ENCODE measurements around the gene FGFBP2. TPM values are rescaled to one million over a fixed set of nuclear protein-coding genes. Genes with fewer than 3 reads are reported as not detected.
"Not testable (repeated sequence)": the region's sequence is repeated elsewhere in the genome, so short reads cannot be mapped to it uniquely, and the experiment has no call there.

Gene FGFBP2
- total RNA-seq, 1 donor from 2014 or later: not detected

DNA sequence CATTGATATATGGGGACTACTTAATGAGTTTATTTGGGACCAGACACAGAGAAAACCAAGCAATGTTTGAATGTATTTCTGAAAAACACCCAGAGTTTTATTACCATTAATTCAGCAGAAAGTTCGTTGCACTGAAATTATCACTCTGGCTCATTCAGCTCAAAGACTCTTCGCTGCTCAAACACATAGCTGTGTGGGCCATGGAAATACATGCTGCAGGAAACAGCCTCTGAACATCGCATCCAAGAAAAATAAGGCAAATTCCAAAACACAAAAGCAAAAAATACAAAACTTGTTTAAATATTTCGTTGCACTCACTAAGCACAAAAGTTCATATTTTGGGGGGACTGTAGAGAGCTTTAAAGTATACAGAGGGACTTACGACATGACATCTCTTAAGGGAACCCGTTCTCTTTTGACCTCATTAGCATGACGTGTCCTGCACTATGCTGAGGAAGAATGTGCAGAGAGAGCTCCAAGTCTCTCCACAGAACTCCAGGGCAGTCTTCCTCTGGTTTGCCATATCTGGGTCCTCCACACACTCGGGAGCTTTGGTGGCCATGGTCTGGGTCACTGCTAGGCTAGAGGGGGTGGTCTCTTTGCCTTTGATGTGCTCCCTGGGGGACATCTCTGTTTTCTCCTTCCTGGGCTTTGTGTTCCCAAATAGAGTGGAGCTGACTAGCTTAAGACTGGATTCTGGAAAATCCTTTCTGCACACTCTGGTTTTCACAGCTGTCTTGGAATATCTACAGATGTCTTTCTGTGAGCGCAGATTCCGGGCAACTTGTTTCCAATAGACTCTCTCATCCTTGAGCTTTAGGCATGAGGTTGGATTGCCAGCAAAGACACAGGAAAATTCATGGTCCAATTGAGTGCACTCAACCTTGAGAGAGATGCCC is 27.2 kb downstream of the FGFBP2 start:
- FAIRE-seq: no peak
- DNase-seq (ENCODE audit: low spot score in 2 of 2): no peak

- FAIRE-seq: no peak
- DNase-seq (ENCODE audit: low spot score in 2 of 2): no peak
Observed at GRCh38 chr4:15934259-15934658, 28.7 kb downstream of the FGFBP2 start.

GRCh38 chr4:15931451-15932210 is 31.3 kb downstream of the FGFBP2 start:
- DNase-seq (ENCODE audit: low spot score in 2 of 2) (no peak), FAIRE-seq (no peak)

GRCh38 chr4:15930314-15930713 is 32.7 kb downstream of the FGFBP2 start:
- no peak for FAIRE-seq
- no peak for DNase-seq (ENCODE audit: low spot score in 2 of 2)

DNA sequence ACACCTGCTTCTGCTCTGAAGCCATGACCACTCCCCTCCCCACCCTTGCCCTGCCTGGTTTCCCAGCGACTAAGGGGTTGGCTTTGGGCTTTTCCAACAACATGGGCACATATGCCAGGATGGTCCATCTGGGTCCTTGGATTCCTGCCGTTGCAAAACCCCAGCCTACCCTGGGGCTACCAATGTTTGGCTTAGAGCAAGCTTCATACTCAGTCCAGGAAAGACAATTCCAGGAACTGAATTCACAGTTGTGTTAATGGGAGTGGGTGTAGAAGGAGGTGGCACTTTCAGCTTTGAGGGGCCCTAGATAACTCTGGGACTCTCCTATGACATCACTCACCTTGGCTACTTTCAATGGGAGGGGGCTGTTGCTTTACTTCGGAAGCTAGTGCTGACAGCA is 33.4 kb downstream of the FGFBP2 start:
- DNase-seq (ENCODE audit: low spot score in 2 of 2): no peak
- no peak for FAIRE-seq

DNA sequence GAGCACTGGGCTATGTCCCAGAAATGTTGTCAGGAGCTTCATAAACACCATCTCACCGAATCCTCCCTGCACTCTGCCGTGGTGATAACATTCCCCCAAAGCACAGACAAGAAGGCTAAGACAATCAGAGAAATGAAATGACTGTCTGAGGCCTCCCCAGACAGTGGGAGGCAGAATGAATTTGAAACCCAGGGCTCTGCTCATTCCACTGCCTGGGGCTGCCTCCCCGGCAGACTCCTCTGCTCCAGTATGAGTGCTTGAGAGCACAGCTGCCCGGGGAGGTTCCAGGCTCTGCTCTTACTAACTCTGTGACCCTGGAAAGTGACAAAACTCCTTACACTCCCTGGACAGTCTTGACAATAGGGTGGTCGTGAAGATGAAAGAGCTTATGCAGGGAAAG is 34.1 kb downstream of the FGFBP2 start:
- FAIRE-seq: no peak

GRCh38 chr4:15926486-15926885 is 36.5 kb downstream of the FGFBP2 start:
- no peak for FAIRE-seq
- no peak for DNase-seq (ENCODE audit: low spot score in 2 of 2)

More for the DNA sequence above, 34.1 kb downstream of the FGFBP2 start:
- no peak for DNase-seq (ENCODE audit: low spot score in 2 of 2)

DNA sequence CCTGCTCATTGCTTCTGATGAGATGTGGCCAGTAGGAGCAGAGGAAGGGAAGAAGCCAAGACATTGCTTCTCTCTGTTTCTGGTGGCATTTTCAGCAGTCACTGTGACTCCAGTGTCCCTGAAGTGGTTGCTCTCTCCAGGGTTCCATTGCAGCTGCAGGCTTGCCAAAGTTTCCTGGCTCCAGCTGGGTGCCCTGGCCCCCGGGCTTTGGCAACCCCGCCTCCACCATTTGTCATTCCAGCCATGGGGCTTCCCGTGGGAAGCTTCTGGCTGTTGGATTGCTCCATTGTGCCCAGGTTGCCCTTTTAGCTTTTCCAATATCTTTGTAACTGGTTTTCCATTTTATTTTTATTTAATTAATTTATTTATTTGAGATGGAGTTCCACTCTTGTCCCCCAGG is 37.1 kb downstream of the FGFBP2 start:
- DNase-seq (ENCODE audit: low spot score in 2 of 2) (no peak), FAIRE-seq (no peak)

- no peak for FAIRE-seq
- DNase-seq (ENCODE audit: low spot score in 2 of 2): no peak
Observed at GRCh38 chr4:15921592-15921932, 41.4 kb downstream of the FGFBP2 start.

DNA sequence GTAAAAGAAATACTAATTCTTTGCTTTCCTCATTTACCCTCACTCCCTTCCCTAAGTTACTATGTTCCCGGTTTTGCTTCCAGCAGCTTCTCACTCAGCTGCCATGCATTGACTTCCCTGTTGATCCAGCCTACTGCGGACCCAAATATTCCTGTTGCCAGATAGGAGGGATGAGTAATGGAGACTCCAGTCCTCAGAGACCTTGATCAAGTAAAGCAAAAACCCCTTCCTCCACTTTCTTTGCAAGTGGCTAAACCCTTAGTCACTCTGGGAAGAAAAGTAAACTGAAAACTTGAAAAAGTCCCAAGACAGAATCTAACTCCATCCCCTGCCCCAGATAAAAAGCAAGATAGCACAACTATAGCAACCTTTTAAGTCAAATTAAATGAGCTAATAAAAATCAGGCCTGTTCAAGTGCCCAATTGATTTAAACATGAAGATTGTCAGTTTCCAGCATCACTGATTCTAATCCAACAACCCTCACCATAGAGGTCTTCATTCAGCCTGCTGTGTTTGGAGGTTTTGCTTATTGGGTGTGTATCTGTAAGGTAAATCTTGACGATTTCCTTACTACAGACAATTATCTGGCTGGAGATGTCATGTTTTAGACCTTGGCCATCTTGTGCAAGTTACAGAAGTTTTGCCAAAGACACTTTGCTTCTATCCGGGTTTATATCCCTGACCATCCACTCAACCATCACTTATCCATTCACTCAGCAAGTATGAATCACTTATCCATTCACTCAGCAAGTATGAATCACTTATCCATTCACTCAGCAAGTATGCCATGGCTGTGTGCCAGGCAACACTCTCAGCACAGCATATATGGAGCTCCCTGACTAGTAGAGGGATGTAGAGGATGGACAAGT is 42.0 kb downstream of the FGFBP2 start:
- FAIRE-seq (no peak), DNase-seq (ENCODE audit: low spot score in 2 of 2) (peak in 1 of 2 donors; percentile 18)

DNA sequence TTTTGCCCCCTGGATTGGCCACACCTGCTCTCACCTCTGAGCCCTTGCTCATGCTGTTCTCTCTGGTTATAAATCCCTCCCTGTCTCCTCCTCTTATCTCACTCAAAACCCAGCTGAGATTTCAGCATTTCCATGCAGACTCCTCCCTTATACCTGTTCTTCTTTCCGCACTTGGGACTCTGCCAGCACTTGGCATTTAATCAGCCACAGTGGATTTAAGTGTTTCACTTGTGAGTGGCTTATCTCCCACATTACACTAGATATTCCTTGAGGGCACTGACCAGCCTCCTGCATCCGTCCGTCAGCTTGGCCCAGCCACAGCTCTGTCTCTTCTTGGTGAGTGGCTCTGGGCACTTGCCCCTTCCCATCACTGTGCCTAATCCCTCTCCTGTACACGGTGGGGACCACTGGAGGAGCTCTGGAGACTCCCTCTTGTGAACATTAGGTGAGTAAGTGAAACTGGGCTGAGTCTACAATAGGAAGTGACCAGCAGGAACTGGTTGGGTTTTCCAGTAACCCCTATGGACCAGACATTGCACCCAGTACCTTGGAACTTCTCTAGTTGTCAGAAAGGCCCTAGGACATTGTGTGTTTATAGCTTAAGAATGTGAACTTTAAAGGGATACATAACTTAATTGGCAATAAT is 44.4 kb downstream of the FGFBP2 start:
- no peak for DNase-seq (ENCODE audit: low spot score in 2 of 2)
- no peak for FAIRE-seq

DNA sequence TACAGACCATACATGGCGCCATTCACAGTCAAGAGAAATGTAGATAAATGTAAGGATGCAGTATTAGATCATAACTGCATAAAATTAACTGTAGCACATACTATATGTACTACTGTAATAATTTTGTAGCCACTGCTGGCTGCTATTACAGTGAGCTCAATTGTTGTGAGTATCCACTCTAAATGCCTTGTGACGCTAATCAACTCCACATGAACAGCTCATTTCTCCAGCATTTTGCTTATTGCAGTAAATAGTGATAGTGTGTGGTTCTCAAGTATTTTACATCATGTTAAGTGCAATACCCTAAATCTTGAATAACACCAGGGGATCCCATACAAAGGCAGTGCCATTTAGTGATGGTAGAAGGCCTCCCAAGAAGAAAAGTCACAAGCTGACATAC is 45.7 kb downstream of the FGFBP2 start:
- FAIRE-seq: no peak
- DNase-seq (ENCODE audit: low spot score in 2 of 2): no peak

GRCh38 chr4:15916358-15916757 is 46.6 kb downstream of the FGFBP2 start:
- not testable (repeated sequence) for DNase-seq (ENCODE audit: low spot score in 2 of 2); FAIRE-seq

DNA sequence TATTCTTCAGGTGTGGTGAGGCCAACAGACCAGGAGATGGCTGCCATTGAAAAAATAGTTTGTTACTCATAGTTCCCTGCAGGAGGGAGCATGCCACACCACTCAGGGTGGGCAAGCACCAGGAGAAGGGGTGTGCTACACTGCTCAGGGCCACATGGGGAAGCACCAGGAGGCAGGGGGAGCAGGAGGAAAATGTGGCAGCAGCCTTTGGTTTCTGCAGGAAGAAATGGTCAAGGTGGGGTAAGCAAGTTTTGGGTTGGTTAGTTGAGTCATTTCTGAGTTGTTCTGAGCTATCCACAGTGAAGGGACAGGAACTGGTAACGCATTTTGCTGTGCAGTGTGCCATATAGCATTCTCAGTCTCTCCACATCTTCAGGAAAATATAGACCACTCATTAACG is 48.2 kb downstream of the FGFBP2 start:
- no peak for FAIRE-seq

DNA sequence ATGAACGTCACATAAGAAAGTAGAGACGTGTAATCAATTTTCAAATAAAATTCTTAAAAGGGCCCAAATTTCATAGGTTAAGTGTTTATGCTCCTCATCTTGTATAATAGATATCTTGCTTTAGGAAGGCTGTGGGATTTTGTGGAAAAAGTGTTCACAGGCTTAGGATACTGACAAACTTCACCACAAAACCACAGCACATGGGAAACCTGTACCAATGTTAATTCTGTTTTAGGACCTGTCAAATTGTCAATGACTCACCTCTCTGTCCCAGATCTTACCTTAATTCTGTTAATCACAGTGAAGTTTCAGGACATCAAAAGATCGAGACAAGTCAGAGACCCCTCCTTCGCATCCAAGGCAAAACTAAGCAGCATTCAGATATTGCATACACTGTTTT is 48.7 kb downstream of the FGFBP2 start:
- no peak for FAIRE-seq
- DNase-seq (ENCODE audit: low spot score in 2 of 2): no peak

More for the DNA sequence above, 48.2 kb downstream of the FGFBP2 start:
- no peak for DNase-seq (ENCODE audit: low spot score in 2 of 2)

DNA sequence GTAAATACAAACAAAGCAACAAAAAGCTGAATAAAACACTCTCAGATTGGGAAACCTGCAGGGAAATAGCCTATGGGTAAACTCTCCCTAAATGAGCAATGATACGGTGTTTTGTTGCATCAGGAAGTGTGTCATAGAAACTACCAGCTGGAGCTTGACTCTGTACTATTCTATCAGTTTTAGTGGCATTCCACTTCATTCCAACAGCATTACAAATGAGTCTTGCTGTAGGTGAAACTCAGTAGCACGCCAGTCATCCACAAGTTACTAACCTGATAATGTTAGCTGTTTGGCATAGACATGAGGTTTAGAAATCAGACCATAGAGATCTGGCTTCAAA is 49.4 kb downstream of the FGFBP2 start:
- FAIRE-seq (no peak), DNase-seq (ENCODE audit: low spot score in 2 of 2) (no peak)

DNA sequence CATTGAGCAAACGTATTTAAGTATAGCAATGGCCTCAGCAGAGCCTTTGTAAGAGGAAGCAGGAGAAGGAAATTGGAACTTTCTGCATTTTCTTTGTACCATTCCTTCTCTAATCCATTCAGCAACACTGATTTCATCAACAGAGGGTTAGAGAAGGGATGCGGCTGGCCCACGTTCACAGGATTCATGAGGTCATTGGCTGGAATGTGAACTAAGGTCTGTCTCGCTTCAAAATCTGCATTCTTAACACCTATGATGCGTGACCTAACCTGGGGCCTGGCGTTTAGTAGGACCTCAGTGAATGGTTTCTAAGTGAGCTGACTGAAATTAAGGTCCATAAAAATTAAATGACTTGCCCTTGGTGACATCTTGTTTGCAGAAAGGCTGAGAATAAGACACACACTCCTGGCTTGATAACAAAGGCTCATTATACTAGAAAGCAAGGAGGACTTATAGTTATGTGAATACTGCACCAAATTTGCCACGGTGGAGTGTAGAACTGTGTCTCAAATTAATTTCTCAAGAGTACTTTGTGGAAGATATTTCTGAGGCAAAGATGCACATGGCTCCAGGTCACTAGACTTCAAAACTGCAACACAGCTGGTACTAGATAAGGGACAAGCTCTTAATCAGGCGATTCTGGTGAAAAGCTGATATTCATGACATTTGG is 49.9 kb downstream of the FGFBP2 start:
- DNase-seq (ENCODE audit: low spot score in 2 of 2): no peak
- FAIRE-seq: no peak

DNA sequence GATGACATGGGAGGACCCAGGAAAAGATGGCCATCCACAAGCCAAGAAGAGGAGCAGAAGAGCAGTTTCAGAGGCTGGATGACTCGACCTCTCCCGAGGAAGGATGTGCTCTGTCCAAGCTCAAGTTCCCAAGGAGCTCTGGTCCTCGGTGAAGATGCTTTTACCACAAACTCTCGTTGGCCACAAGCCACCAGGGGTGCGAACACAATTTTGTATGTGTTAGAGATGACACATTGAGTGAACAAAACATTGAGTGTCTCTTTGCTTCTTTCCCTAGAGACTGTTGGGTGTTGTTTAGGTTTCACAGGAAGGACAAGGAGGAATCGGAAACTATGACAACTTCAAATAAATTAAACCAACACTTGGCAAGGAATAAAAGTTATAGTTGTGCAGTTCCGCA is 50.7 kb downstream of the FGFBP2 start:
- no peak for FAIRE-seq
- no peak for DNase-seq (ENCODE audit: low spot score in 2 of 2)
